ENCODE measurements around the gene CHD2.

CHD2 gene

GRCh38 chr15:92897620-92898019 lies 2.5 kb upstream of the CHD2 start:
- Histone ChIP-seq H3K27me3 (ENCODE audit: insufficient read depth, insufficient read length) (no peaks in the 10 kb centered on the region), H3K4me3 (ENCODE audit: insufficient read length, low read depth) (no peak overlapping the region), H3K9ac (ENCODE audit: insufficient read length, low read depth) (no peak overlapping the region), H3K9me3 (ENCODE audit: insufficient read depth, low read length) (no peaks in the 10 kb centered on the region), H3K4me1 (ENCODE audit: insufficient read depth, insufficient read length) (no peaks in the 10 kb centered on the region), H3K36me3 (ENCODE audit: insufficient read depth, insufficient read length, low read length) (peaks cover 74% of the 10 kb centered on the region)
- no peak for TF ChIP-seq ZNF274 (IDR thresholded peaks at IDR 0.05; ENCODE audit: low read depth, low read length)
- no peak for TF ChIP-seq YY1 (IDR thresholded peaks at IDR 0.05; ENCODE audit: insufficient read depth, insufficient read length)
- no peak for TF ChIP-seq SUZ12 (IDR thresholded peaks at IDR 0.05; ENCODE audit: extremely low read depth, insufficient read depth, insufficient read length)
- DNase-seq (ENCODE audit: low read depth, low spot score): no peak

GRCh38 chr15:92898988-92899582 lies 1.0 kb upstream of the CHD2 start:
- no peak overlapping the region for H3K4me3 ChIP-seq (ENCODE audit: insufficient read length, low read depth)
- H3K4me1 ChIP-seq (ENCODE audit: insufficient read depth, insufficient read length): no peaks in the 10 kb centered on the region

GRCh38 chr15:92899601-92899947 lies 550 bp upstream of the CHD2 start:
- no peak for TF ChIP-seq SUZ12 (IDR thresholded peaks at IDR 0.05; ENCODE audit: extremely low read depth, insufficient read depth, insufficient read length)
- no peak for TF ChIP-seq ZNF274 (IDR thresholded peaks at IDR 0.05; ENCODE audit: low read depth, low read length)
- TF ChIP-seq YY1 (IDR thresholded peaks at IDR 0.05; ENCODE audit: insufficient read depth, insufficient read length): no peak
- Histone ChIP-seq H3K9ac (ENCODE audit: insufficient read length, low read depth) (no peak overlapping the region), H3K36me3 (ENCODE audit: insufficient read depth, insufficient read length, low read length) (peaks cover 60% of the 10 kb centered on the region), H3K9me3 (ENCODE audit: insufficient read depth, low read length) (no peaks in the 10 kb centered on the region), H3K4me3 (ENCODE audit: insufficient read length, low read depth) (no peak overlapping the region), H3K4me1 (ENCODE audit: insufficient read depth, insufficient read length) (no peaks in the 10 kb centered on the region), H3K27me3 (ENCODE audit: insufficient read depth, insufficient read length) (no peaks in the 10 kb centered on the region)
- DNase-seq (ENCODE audit: low read depth, low spot score): no peak

More at GRCh38 chr15:92898988-92899582, 1.0 kb upstream of the CHD2 start:
- no peaks in the 10 kb centered on the region for H3K9me3 ChIP-seq (ENCODE audit: insufficient read depth, low read length)
- TF ChIP-seq ZNF274 (IDR thresholded peaks at IDR 0.05; ENCODE audit: low read depth, low read length): no peak
- no peak for TF ChIP-seq YY1 (IDR thresholded peaks at IDR 0.05; ENCODE audit: insufficient read depth, insufficient read length)
- DNase-seq (ENCODE audit: low read depth, low spot score): no peak
- peaks cover 65% of the 10 kb centered on the region for H3K36me3 ChIP-seq (ENCODE audit: insufficient read depth, insufficient read length, low read length)
- H3K9ac ChIP-seq (ENCODE audit: insufficient read length, low read depth): no peak overlapping the region
- H3K27me3 ChIP-seq (ENCODE audit: insufficient read depth, insufficient read length): no peaks in the 10 kb centered on the region

GRCh38 chr15:92900731-92901071 lies 577 bp downstream of the CHD2 start:
- Histone ChIP-seq H3K36me3 (ENCODE audit: insufficient read depth, insufficient read length, low read length) (peaks cover 52% of the 10 kb centered on the region), H3K9me3 (ENCODE audit: insufficient read depth, low read length) (no peaks in the 10 kb centered on the region), H3K9ac (ENCODE audit: insufficient read length, low read depth) (peak overlapping the region; percentile 85), H3K27me3 (ENCODE audit: insufficient read depth, insufficient read length) (no peaks in the 10 kb centered on the region), H3K4me1 (ENCODE audit: insufficient read depth, insufficient read length) (no peaks in the 10 kb centered on the region), H3K4me3 (ENCODE audit: insufficient read length, low read depth) (peak overlapping the region; percentile 73)
- TF ChIP-seq SUZ12 (IDR thresholded peaks at IDR 0.05; ENCODE audit: extremely low read depth, insufficient read depth, insufficient read length) (no peak), ZNF274 (IDR thresholded peaks at IDR 0.05; ENCODE audit: low read depth, low read length) (no peak), YY1 (IDR thresholded peaks at IDR 0.05; ENCODE audit: insufficient read depth, insufficient read length) (no peak)
- no peak for DNase-seq (ENCODE audit: low read depth, low spot score)

- Histone ChIP-seq H3K4me3 (ENCODE audit: insufficient read length, low read depth) (peak overlapping the region; percentile 73), H3K27me3 (ENCODE audit: insufficient read depth, insufficient read length) (no peaks in the 10 kb centered on the region), H3K36me3 (ENCODE audit: insufficient read depth, insufficient read length, low read length) (peaks cover 51% of the 10 kb centered on the region), H3K4me1 (ENCODE audit: insufficient read depth, insufficient read length) (no peaks in the 10 kb centered on the region), H3K9ac (ENCODE audit: insufficient read length, low read depth) (peak overlapping the region; percentile 85), H3K9me3 (ENCODE audit: insufficient read depth, low read length) (no peaks in the 10 kb centered on the region)
- DNase-seq (ENCODE audit: low read depth, low spot score): no peak
- TF ChIP-seq SUZ12 (IDR thresholded peaks at IDR 0.05; ENCODE audit: extremely low read depth, insufficient read depth, insufficient read length) (no peak), ZNF274 (IDR thresholded peaks at IDR 0.05; ENCODE audit: low read depth, low read length) (no peak)
Measured at GRCh38 chr15:92901072-92901761, 1.1 kb downstream of the CHD2 start.

GRCh38 chr15:92901995-92902394 lies 1.9 kb downstream of the CHD2 start:
- no peaks in the 10 kb centered on the region for H3K27me3 ChIP-seq (ENCODE audit: insufficient read depth, insufficient read length)
- H3K9me3 ChIP-seq (ENCODE audit: insufficient read depth, low read length): no peaks in the 10 kb centered on the region
- TF ChIP-seq YY1 (IDR thresholded peaks at IDR 0.05; ENCODE audit: insufficient read depth, insufficient read length): no peak
- no peak for TF ChIP-seq SUZ12 (IDR thresholded peaks at IDR 0.05; ENCODE audit: extremely low read depth, insufficient read depth, insufficient read length)
- no peak for TF ChIP-seq ZNF274 (IDR thresholded peaks at IDR 0.05; ENCODE audit: low read depth, low read length)
- H3K4me3 ChIP-seq (ENCODE audit: insufficient read length, low read depth): peak overlapping the region; percentile 73
- H3K4me1 ChIP-seq (ENCODE audit: insufficient read depth, insufficient read length): no peaks in the 10 kb centered on the region
- H3K36me3 ChIP-seq (ENCODE audit: insufficient read depth, insufficient read length, low read length): peaks cover 45% of the 10 kb centered on the region
- H3K9ac ChIP-seq (ENCODE audit: insufficient read length, low read depth): peak overlapping the region; percentile 85
- DNase-seq (ENCODE audit: low read depth, low spot score): no peak

- no peak for DNase-seq (ENCODE audit: low read depth, low spot score)
- peak overlapping the region; percentile 73 for H3K4me3 ChIP-seq (ENCODE audit: insufficient read length, low read depth)
- no peak for TF ChIP-seq SUZ12 (IDR thresholded peaks at IDR 0.05; ENCODE audit: extremely low read depth, insufficient read depth, insufficient read length)
- TF ChIP-seq YY1 (IDR thresholded peaks at IDR 0.05; ENCODE audit: insufficient read depth, insufficient read length): no peak
- TF ChIP-seq ZNF274 (IDR thresholded peaks at IDR 0.05; ENCODE audit: low read depth, low read length): no peak
Measured at GRCh38 chr15:92902737-92903593, 2.8 kb downstream of the CHD2 start.

More at GRCh38 chr15:92902737-92903593, 2.8 kb downstream of the CHD2 start:
- H3K4me1 ChIP-seq (ENCODE audit: insufficient read depth, insufficient read length): no peaks in the 10 kb centered on the region
- H3K36me3 ChIP-seq (ENCODE audit: insufficient read depth, insufficient read length, low read length): peaks cover 36% of the 10 kb centered on the region
- peak overlapping the region; percentile 85 for H3K9ac ChIP-seq (ENCODE audit: insufficient read length, low read depth)
- H3K9me3 ChIP-seq (ENCODE audit: insufficient read depth, low read length): no peaks in the 10 kb centered on the region
- H3K27me3 ChIP-seq (ENCODE audit: insufficient read depth, insufficient read length): no peaks in the 10 kb centered on the region

All from NT2/D1 (cell line).